WERI-Rb-1 (cell line): ENCODE data around the gene PRELP.
"Not testable (repeated sequence)": the region's sequence is repeated elsewhere in the genome, so short reads cannot be mapped to it uniquely, and the experiment has no call there.

Experiments used
- DNase-seq: peaks from one replicate; pipeline ENCODE4 v3.0.0-alpha.2; 2020
- H3K27ac ChIP-seq: fragments of 250-450 bp; sonication (Bioruptor Pico); 2 replicates; pipeline ENCODE4 v1.5.1; 2020; ENCODE audit warnings: mild to moderate bottlenecking, moderate library complexity
- H3K27me3 ChIP-seq: fragments of 250-450 bp; sonication (Bioruptor Pico); 2 replicates; pipeline ENCODE4 v1.5.1; 2021; ENCODE audit warnings: mild to moderate bottlenecking, low read depth, moderate library complexity; ENCODE audit not compliant: insufficient read depth, severe bottlenecking
- H3K36me3 ChIP-seq: fragments of 250-450 bp; sonication (Bioruptor Pico); 2 replicates; pipeline ENCODE4 v1.5.1; 2020; ENCODE audit warnings: mild to moderate bottlenecking, moderate library complexity
- H3K4me3 ChIP-seq: 2 replicates; pipeline ENCODE4 v1.5.1; 2011; ENCODE audit warnings: low read depth, mild to moderate bottlenecking, control low read depth, low read length
- H3K9me3 ChIP-seq: fragments of 250-450 bp; sonication (Bioruptor Pico); 2 replicates; pipeline ENCODE4 v1.5.1; 2021; ENCODE audit warnings: mild to moderate bottlenecking, moderate library complexity; ENCODE audit not compliant: severe bottlenecking
- CTCF ChIP-seq: IDR thresholded peaks from 2 replicates; pipeline ENCODE4 v1.5.1; 2011; ENCODE audit warnings: low read depth, mild to moderate bottlenecking, control low read depth, inconsistent platforms, low read length

Gene PRELP

GRCh38 chr1:203516906-203517305, 41.3 kb downstream of the PRELP start:
- Histone ChIP-seq H3K36me3 (no peaks in the 10 kb centered on the region), H3K9me3 (no peaks in the 10 kb centered on the region), H3K27ac (no peak overlapping the region), H3K27me3 (no peaks in the 10 kb centered on the region), H3K4me3 (no peak overlapping the region)
- no peak for TF ChIP-seq CTCF
- DNase-seq: no peak

GRCh38 chr1:203517426-203518110, 42.0 kb downstream of the PRELP start:
- Histone ChIP-seq H3K36me3 (no peaks in the 10 kb centered on the region), H3K27ac (no peak overlapping the region), H3K4me3 (no peak overlapping the region), H3K27me3 (no peaks in the 10 kb centered on the region), H3K9me3 (no peaks in the 10 kb centered on the region)
- TF ChIP-seq CTCF: no peak
- DNase-seq: no peak

- H3K36me3 ChIP-seq, H3K4me3 ChIP-seq, H3K27ac ChIP-seq, DNase-seq, H3K27me3 ChIP-seq, H3K9me3 ChIP-seq: not testable (repeated sequence)
Observed at GRCh38 chr1:203518139-203518538, 42.5 kb downstream of the PRELP start.

GRCh38 chr1:203518541-203518940, 42.9 kb downstream of the PRELP start:
- no peak for TF ChIP-seq CTCF
- Histone ChIP-seq H3K9me3 (no peaks in the 10 kb centered on the region), H3K27ac (no peak overlapping the region), H3K4me3 (no peak overlapping the region), H3K36me3 (no peaks in the 10 kb centered on the region), H3K27me3 (no peaks in the 10 kb centered on the region)
- DNase-seq: no peak

- Histone ChIP-seq H3K9me3 (no peaks in the 10 kb centered on the region), H3K27ac (no peak overlapping the region), H3K27me3 (no peaks in the 10 kb centered on the region), H3K4me3 (no peak overlapping the region), H3K36me3 (no peaks in the 10 kb centered on the region)
- DNase-seq: no peak
- TF ChIP-seq CTCF: no peak
Observed at GRCh38 chr1:203519053-203519840, 43.6 kb downstream of the PRELP start.

GRCh38 chr1:203519896-203520295, 44.3 kb downstream of the PRELP start:
- Histone ChIP-seq H3K4me3 (no peak overlapping the region), H3K27ac (no peak overlapping the region), H3K36me3 (no peaks in the 10 kb centered on the region), H3K9me3 (no peaks in the 10 kb centered on the region), H3K27me3 (no peaks in the 10 kb centered on the region)
- no peak for DNase-seq
- TF ChIP-seq CTCF: no peak
